Measurements from ENCODE around the gene RNF182. TPM values are rescaled to one million over a fixed set of nuclear protein-coding genes. Genes with fewer than 3 reads are reported as not detected.

RNF182 gene
- total and polyA plus RNA-seq, 10 of the 15 experiments (the other 5 are each of a cell fraction or from before 2014, with no cell fraction given) = not detected

DNA sequence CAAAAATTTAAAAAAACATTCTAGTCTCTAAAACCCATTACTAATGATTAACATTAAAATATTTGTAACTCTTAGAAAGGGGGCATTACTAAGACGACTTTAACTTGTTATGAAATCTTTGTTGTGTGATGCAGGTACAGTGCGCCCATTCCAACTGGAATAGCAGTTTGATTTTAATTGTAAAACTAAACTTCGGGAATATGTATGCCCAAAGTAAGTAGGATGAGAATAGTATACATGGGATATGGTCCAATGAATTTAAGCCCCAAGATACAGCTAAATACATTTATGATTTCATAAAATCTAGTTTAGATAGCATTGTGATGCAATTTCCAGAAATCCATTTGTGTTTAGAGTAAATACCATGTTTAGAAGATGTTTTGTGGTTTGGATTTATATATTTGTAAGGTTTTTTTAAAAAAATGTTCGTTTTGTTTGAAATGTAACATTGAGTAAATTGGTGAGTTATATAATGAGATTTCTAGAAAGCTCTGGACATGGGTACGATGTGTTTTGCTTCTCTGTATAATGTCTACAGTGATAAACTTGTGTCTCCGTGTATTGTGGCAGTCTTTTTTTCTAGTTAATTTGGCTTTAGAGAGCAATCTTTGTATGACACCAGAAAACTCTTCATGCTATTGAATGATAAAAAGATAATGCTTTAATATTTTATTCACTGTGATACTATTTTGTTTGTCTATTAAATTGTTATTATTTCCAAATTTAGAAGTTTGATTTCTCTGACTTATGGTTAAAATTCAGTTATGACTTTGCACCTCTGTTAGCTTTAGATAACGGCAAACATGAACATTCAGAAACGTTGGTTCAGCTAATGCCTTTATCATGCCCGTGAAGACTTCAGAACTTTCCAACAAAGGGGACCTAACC, 54.8 kb downstream of the RNF182 start:
- no peaks in the 10 kb centered on the region for H3K4me1 ChIP-seq (ENCODE audit: control insufficient read depth, insufficient read depth, low read length)
- ChIA-PET POLR2A (no interaction called here), SMC1A (ENCODE audit: uncharacterized antibody, unreplicated experiment) (interaction anchor here (1.0 kb wide), 1 partner anchor 58 kb away, joined by 3 read pairs; no protein-coding TSS in a partner anchor), CTCF (interaction anchor here (0.8 kb wide), 1 partner anchor 71 kb away, joined by 3 read pairs; no protein-coding TSS in a partner anchor), RAD21 (ENCODE audit: unreplicated experiment) (no interaction called here)
- H3K9ac ChIP-seq (ENCODE audit: control insufficient read depth, insufficient read depth, low read length) = no peak overlapping the region
- 0 out of 4 replicates have a peak, but pooled peaks cover 2 to 3% of the 10 kb centered on the region in 2 experiments for H3K27me3 ChIP-seq (replicated peaks in 1 of 2; ENCODE audit: control insufficient read depth in 2 of 2, insufficient read depth in 2 of 2, low read length in 1 of 2)
- DNase-seq (ENCODE audit: low read depth, low spot score) (no peak), ATAC-seq (no peak), FAIRE-seq (no peak)
- H3K4me3 ChIP-seq = no peak overlapping the region
- H3K27ac ChIP-seq (ENCODE audit: control insufficient read depth, insufficient read depth) = no peak overlapping the region
- no peak overlapping the region for H3K4me2 ChIP-seq (ENCODE audit: control insufficient read depth, insufficient read depth)
- intact Hi-C loops (cut with micrococcal nuclease; ENCODE audit: unreplicated experiment) (no loop called here), in situ Hi-C loops (cut with MboI) (no loop called here)
- no peaks in the 10 kb centered on the region for H3K79me2 ChIP-seq (ENCODE audit: control insufficient read depth, insufficient read depth, low read length)
- WGBS (ENCODE audit: insufficient coverage, insufficient replicate concordance, low lambda C conversion rate, missing lambda C conversion rate) = 39% methylated on average over 9 of the region's 9 CpGs
- no peaks in the 10 kb centered on the region for H4K20me1 ChIP-seq (ENCODE audit: control insufficient read depth, insufficient read depth)
- no peaks in the 10 kb centered on the region; the same call in 2 of the 3 replicates for H3K9me3 ChIP-seq (replicated peaks; ENCODE audit: control insufficient read depth, insufficient read depth, low read length)
- no TSS peak for BruUV-seq (replicated peaks)
- H2AFZ ChIP-seq (ENCODE audit: control insufficient read depth, low read depth, low read length) = no peak overlapping the region
- H3K36me3 ChIP-seq (ENCODE audit: control insufficient read depth in 2 of 2, insufficient read depth in 2 of 2, low read length in 1 of 2) = no peaks in the 10 kb centered on the region
- TF ChIP-seq NR2C2 (IDR thresholded peaks at IDR 0.05; ENCODE audit: borderline replicate concordance, control insufficient read depth, insufficient read length, low read depth) (no peak), BACH1 (IDR thresholded peaks at IDR 0.05; ENCODE audit: borderline replicate concordance) (no peak), TCF3 (IDR thresholded peaks at IDR 0.05; ENCODE audit: borderline replicate concordance, insufficient read depth, low read depth, low read length) (no peak), SIX5 (IDR thresholded peaks at IDR 0.05; ENCODE audit: low read depth, low read length, severe bottlenecking) (no peak), EED (IDR thresholded peaks at IDR 0.05; ENCODE audit: low read depth) (no peak), HSF1 (IDR thresholded peaks at IDR 0.05; ENCODE audit: low read depth, low read length) (no peak), ZBTB40 (IDR thresholded peaks at IDR 0.05; ENCODE audit: borderline replicate concordance) (no peak), SKIL (IDR thresholded peaks at IDR 0.05; ENCODE audit: low read depth, poor library complexity, severe bottlenecking) (no peak), ZZZ3 (IDR thresholded peaks at IDR 0.05; ENCODE audit: control insufficient read depth, insufficient read length, low read depth) (no peak), RELA (IDR thresholded peaks at IDR 0.05; ENCODE audit: borderline replicate concordance, partially characterized antibody) (no peak), TAF1 (IDR thresholded peaks at IDR 0.05; ENCODE audit: borderline replicate concordance, low read depth, low read length) (no peak), MEF2B (IDR thresholded peaks at IDR 0.05; ENCODE audit: partially characterized antibody, poor library complexity, severe bottlenecking) (no peak), JUNB (IDR thresholded peaks at IDR 0.05) (no peak), NFYA (IDR thresholded peaks at IDR 0.05; ENCODE audit: borderline replicate concordance, low read depth, low read length) (no peak), DPF2 (IDR thresholded peaks at IDR 0.05) (no peak), FOXK2 (IDR thresholded peaks at IDR 0.05) (no peak)
